GM08714 (cell line): ENCODE measurements around the gene RAD51C.
"Not testable (repeated sequence)": the region's sequence is repeated elsewhere in the genome, so short reads cannot be mapped to it uniquely, and the experiment has no call there.

Source experiments
- H3K4me3 ChIP-seq: fragments of 200-500 bp; sonication (Bioruptor generic); 2 replicates; pipeline ENCODE4 v1.5.1; 2014; ENCODE audit warnings: mild to moderate bottlenecking, low read length, inconsistent platforms
- ZNF274 ChIP-seq: IDR thresholded peaks from 2 replicates; pipeline ENCODE4 v1.6.1; 2012; ENCODE audit warnings: mild to moderate bottlenecking, low read depth, low read length

The RAD51C gene

DNA sequence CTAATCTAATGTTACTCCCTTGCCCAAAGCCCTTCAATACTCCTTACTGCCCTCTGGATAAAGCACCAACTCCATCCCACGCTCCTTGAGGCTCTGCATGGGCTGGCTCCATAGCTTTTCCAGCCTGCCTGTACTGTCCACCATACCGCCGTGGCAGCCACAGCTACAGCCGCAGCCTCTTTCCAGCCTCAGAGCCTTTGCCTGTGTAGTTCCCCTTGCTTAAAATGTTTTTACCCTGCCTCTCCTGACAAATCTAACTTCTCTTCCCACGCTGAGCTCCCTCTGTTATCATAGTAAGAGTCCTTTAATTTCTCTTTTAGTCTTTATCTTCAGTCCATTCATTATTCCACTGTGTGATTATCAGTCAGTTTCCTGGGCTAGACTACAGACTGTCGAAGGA is 22.5 kb upstream of the RAD51C start:
- no peak for TF ChIP-seq ZNF274
- H3K4me3 ChIP-seq: no peak overlapping the region

GRCh38 chr17:58671969-58672368 is 20.4 kb upstream of the RAD51C start:
- H3K4me3 ChIP-seq: no peak overlapping the region
- TF ChIP-seq ZNF274: no peak

GRCh38 chr17:58677194-58677880 is 15.1 kb upstream of the RAD51C start:
- no peak for TF ChIP-seq ZNF274
- no peak overlapping the region for H3K4me3 ChIP-seq

- not testable (repeated sequence) for H3K4me3 ChIP-seq
These were observed 14.1 kb upstream of the RAD51C start for GRCh38 chr17:58678287-58678686.

DNA sequence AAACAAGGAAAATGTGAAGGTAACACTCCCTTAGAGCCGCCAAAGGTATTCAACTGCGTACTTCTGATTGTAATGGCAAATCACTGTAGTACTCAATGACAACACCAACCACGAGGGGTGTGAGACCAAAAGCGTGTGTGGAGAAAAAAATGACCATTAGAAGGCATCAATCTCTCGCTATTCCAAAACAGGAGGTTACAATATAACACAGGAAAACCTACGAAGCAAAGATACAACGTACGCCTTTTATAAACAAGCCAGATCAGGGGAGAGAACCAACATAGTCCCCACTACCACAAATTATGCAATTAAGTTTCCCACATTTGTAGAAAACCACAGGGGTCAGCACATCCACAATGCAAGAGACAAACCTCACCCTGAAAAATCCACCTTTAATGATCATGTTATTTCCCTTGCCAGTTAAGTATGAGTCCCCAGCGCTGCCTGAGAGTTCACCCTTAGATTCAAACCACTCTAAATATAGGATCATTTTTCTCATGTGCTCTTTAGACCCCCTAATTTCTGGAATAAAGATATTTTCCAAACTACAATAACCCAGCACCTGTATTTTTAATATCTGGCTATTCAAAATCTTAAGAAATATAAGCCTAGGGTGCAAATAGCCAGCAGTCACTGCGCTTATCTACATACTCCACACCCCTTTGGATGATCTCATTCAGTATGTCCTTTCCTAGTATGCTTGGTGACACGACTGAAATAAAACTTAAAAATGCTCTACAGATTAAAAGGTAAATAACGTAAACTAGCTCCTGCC is 13.0 kb upstream of the RAD51C start:
- H3K4me3 ChIP-seq: no peak overlapping the region
- no peak for TF ChIP-seq ZNF274

- H3K4me3 ChIP-seq: no peak overlapping the region
- no peak for TF ChIP-seq ZNF274
These were observed 12.4 kb upstream of the RAD51C start for GRCh38 chr17:58680038-58680369.

GRCh38 chr17:58684003-58684402 is 8.4 kb upstream of the RAD51C start:
- TF ChIP-seq ZNF274: no peak
- H3K4me3 ChIP-seq: no peak overlapping the region

DNA sequence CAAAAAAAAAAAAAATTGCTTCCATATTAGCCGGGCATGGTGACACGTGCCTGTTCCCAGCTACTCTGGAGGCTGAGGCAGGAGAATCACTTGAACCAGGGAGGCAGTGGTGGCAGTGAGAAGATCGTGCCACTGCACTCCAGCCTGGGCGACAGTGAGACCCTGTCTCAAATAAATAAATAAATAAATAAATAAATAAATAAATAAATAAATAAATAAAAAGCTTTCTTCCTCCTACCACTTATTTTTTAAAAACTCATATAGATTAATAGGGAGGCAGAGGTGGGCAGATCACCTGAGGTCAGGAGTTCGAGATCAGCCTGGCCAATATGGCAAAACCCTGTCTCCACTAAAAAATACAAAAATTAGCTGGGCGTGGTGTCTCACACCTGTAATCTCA is 7.9 kb upstream of the RAD51C start:
- not testable (repeated sequence) for H3K4me3 ChIP-seq

DNA sequence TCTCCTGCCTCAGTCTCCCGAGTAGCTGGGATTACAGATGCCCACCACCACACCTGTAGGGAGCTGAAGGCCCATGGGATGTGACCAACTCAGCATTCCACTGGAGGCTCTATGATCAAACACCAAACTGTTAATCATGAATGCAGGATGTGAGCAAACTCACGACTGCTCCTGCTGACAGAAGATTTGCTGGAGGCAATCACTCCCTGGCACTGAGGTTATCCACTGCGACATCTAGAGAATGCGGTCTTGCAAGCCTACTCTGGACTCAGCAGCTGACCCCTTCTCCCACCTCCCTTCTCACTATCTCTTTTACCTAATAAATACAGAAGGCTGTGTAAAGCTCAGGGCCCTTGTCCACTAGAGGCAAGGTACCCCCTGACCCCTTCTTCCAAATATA is 5.4 kb upstream of the RAD51C start:
- no peak for TF ChIP-seq ZNF274

DNA sequence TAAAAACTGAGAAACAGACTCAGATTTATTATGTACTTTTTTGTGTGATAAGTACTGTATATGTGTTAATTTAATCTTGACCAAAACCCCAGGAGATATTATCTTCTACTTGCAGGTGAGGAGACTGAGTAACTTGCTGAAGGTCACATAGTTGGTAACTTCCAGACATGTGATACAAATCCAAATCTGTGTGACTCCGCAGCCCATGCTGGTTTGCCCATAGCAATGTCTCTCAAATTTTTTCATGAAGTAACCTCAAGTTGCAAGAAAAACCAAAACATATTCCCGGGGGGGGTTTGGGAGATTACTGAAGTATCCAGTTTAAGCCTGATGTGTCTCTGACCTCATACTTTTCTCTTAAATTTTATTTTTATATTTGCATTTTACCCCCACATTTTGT is 3.9 kb upstream of the RAD51C start:
- no peak overlapping the region for H3K4me3 ChIP-seq
- no peak for TF ChIP-seq ZNF274

More for the DNA sequence above, 5.4 kb upstream of the RAD51C start:
- no peak overlapping the region for H3K4me3 ChIP-seq

GRCh38 chr17:58690033-58690432 is 2.4 kb upstream of the RAD51C start:
- H3K4me3 ChIP-seq: not testable (repeated sequence)

DNA sequence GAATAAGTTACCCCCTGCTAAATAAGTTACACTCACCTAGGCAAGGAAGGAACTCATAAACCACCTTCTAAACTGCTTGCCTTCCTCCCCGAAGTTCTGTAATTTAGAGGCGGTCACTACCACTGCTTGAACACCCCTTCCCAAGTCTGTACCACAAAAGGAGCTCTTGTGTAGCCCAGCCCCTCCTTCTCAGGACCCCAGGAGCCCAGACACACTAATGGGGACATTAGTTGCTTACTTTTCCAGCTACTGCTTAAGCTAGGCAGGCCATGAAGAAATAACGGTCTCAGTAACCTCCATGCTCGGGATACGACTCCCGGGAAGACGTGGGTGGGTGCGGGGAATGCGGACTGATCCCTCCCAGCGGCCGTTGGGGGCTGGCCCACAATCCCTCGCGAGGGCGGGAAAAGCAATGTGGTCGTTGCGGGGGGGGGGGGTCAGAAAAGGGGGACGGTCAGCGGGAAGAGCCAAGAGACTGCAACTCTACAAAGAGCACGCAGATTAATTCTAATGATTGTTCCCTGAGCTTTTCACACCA is 632 bp upstream of the RAD51C start, which contains the start of gene TEX14:
TEX14 (minus strand) TSS at position 345 of the 538 bp plus-strand sequence. CDS start 40,044 bp downstream, outside the sequence.
- TF ChIP-seq ZNF274: no peak
- peak within 1 kb of the TSS; percentile 72 for H3K4me3 ChIP-seq

DNA sequence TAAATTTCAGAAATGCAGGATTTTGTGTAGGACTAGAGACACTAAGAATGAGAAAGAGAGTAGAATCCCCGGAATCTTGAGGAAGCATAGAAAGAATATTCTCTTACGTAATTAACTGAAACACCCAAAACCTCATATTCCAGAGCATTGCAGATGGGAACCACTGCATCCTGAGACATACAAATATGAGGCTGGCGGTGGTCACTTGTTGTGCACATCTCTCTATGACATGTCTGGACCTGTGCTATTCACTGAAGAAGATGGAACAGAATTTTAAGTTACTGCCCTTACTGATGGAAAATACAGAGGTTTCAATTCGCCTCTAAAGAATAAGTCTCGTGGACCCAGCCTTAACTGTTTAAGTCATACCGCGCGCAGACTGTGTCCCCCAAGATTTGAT is 806 bp downstream of the RAD51C start:
- peak overlapping the region; percentile 72 for H3K4me3 ChIP-seq
- TF ChIP-seq ZNF274: no peak

DNA sequence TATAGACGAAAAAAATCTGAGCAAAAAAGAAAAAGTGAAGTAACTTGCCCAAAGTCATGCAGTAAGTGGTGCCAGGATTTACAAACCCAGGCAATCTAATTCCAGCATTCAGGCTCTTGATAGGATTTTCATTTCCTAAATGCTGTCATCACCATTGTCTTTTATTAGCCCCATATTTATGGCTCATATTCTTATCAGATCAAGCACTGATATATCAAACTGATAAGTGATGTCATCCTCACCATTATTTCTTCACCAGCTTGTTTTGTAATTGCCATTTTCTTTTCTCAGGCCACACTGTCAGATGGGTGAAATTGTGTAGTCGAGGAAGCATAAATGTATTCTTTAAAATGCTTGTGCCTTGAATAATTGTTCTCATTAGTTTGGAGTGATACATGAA is 1.3 kb downstream of the RAD51C start:
- no peak for TF ChIP-seq ZNF274
- peak overlapping the region; percentile 72; the same call in 1 of the 2 replicates for H3K4me3 ChIP-seq

DNA sequence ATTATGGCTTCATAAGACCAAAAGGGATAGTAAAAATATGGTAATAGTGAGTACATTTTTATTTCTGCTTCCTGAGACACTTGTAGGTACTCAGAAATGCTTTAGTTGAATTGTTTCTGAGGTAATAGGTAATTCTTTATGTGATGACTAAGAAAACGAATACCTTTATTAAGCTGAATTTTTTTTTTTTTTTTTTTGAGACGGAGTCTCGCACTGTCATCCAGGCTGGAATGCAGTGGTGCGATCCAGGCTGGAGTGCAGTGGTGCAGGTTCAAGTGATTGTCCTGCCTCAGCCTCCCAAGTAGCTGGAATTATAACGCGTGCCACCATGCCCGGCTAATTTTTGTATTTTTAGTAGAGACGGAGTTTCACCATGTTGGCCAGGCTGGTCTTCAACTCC is 1.9 kb downstream of the RAD51C start:
- H3K4me3 ChIP-seq: peak overlapping the region; percentile 72
- TF ChIP-seq ZNF274: no peak

GRCh38 chr17:58694826-58695225 is 2.4 kb downstream of the RAD51C start:
- TF ChIP-seq ZNF274: no peak
- H3K4me3 ChIP-seq: no peak overlapping the region
